Embryonic facial prominence (tissue), 1 donor: ENCODE measurements around the gene TRIM31.

Experiments
- DNase-seq: peaks from one replicate; pipeline ENCODE4 v3.0.0-alpha.2; 2016; ENCODE audit errors: extremely low spot score

TRIM31 gene

DNA sequence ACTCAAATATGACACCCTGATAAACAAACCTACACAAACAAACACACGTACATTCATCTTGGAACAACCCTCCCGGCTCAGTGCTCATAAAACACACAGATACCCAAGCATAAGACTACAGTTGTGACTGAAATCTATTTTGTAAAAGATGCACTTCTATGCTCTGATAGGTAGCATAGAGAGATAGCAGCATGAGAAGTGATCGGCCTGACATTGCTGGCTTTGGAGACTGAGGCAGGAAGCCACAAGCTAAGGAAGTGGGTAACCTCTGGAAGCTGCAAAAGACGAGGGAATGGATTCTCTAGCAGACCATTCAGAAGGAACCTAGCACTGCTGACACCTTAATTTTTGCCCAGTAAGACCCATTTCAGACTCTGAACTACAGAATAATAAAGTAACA is 35.7 kb downstream of the TRIM31 start:
- DNase-seq: no peak

GRCh38 chr6:30075790-30076732 is 36.8 kb downstream of the TRIM31 start:
- no peak for DNase-seq

DNA sequence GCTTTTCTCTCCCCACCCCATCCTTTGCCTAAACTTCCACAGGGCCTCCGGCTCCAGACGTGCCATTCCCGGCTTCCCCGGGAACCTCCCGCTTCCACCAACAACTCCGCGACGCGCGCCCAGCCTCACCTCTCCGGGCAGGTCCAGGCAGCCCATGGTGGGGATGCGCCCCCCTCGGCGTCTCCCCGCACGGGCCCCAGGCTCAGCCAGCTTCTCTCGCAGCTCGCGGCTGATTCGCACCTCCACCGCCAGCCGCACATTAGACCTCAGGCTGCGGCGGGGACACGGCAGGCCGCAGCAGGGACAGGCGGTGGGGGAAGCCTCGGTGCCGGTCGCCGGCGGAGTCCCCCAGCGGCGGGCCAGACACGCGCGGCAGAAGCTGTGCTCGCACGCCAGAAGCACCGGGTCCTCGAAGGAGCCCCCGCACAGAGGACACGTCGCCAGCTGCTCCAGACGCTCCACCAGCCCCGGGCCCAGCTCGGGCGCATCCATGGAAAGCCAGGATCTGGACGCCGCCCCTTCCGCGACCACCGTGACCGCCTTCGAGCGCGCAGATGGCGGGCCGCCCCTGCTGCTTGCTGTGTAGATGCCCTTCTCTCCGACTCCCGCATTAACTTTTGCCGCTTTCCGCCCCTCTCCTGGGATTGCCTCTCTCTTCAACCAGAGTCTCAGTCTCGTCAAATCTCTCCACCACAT is 37.6 kb downstream of the TRIM31 start, which contains the start of gene RNF39:
Gene RNF39 (minus strand): TSS at position 676 of the 696 bp plus-strand sequence. CDS start 184 bp downstream, at position 492.
- DNase-seq: no peak

GRCh38 chr6:30074331-30075093 is 38.4 kb downstream of the TRIM31 start:
- DNase-seq: no peak

GRCh38 chr6:30073489-30074235 is 39.2 kb downstream of the TRIM31 start:
- no peak for DNase-seq

DNA sequence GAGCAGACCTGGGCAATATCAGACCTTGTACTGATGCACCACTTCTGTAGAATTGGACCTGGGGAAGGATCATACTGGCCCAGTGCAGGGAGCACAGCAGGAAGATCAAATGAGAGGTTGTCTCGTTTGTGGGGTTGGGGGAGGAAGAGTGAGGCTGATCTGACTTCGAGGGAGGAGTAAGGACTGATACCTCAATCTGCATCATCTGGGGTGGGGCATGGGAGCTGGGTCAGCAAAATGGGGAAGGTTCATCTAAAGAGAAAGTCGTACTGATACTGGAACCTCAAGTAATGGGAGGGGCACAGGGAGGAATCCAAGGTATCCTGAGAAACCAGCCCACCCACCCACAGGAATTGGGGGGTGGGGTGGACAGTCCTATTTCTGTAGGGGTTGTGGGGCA is 41.0 kb downstream of the TRIM31 start:
- no peak for DNase-seq

- DNase-seq: no peak
These were observed 41.6 kb downstream of the TRIM31 start for GRCh38 chr6:30071081-30071818.

GRCh38 chr6:30067460-30068139 is 45.3 kb downstream of the TRIM31 start:
- DNase-seq: no peak

- peak; percentile 99 for DNase-seq
These were observed 46.1 kb downstream of the TRIM31 start, which contains the start of gene PPP1R11 for GRCh38 chr6:30066577-30067459. Gene PPP1R11 (plus strand): TSS chr6:30067198. CDS start chr6:30067411, 213 bp downstream.

DNA sequence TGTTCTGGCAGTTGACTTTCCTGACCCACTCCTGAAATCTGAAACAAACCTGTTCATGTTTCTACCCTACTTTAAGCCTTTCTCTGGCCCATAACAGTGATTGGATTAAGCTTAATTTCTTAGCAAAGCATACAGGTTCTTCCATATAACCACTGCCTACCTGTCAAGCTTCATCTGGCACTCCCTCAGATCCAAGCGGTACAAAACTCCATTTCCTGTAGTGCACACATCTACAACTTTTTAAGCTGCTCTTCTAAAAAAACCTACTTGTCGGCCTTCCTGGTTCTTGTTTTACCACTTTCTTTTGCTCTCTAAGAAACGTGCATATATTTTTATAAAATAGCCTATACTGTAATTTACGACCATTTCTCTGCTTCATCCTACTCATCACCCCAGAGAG is 46.8 kb downstream of the TRIM31 start:
- DNase-seq: no peak

GRCh38 chr6:30063315-30063714 is 49.6 kb downstream of the TRIM31 start:
- DNase-seq: no peak

DNA sequence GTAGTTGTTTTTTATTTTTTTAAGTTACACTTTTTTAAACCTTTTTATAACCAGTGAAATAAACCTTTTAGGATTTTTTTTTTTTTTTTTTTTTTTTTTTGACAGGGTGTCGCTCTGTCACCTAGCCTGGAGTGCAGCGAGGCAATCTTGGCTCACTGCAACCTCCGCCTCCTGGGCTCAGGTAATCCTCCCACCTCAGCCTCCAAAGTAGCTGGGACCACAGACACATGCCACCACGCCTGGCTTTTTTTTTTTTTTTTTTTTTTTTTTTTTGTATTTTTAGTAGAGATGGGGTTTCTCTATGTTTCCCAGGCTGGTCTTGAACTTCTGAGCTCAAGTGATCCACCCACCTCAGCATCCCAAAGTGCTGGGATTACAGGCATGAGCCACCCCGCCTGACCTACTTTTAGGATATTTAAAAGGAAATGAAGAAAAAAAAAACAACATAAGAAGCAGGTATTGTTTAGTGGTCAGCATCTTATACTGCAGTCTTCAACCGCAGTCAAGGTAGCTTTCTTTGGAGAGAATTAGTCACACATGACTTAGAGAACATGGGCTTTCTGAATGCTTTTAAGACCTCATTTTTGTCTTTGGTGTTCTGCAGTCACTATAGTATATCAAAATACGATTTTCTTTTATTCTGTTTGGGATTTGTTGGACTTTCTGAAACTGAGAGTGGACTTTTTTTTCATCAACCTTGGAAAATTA is 50.3 kb downstream of the TRIM31 start:
- DNase-seq: no peak

GRCh38 chr6:30061858-30062458 is 50.9 kb downstream of the TRIM31 start:
- no peak for DNase-seq

DNA sequence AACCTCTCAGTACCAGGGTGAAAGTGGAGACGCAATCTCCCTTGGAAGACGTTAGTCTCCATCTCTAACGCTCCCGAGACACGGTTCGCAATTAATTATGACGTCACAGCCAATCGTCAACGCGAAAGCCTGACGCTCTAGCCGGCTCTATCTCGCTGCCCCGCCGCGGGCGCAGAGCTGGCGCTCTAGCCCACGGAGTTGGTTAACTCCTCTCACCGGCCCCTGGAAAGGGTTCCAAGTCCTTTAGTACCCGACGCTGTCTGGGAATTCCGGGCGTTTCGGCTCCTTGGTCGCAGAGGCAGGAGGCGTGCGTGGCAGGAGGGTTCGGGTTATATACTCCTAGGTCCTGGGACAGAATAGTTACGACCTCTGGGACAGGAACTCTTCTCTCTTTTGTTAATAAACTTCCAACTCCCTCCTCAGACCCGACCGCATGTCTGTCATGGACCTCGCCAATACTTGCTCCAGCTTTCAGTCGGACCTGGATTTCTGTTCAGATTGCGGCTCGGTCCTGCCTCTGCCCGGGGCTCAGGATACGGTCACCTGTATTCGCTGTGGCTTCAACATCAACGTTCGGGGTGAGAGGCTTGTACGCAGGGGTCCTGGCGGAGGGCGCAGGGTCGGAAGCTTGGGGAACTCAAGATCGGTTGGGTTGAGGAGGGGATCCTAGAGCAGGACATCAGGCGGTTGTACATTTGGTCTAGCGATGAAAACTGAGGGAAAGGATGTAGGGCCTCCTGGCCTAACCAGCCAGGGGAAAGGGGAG is 51.6 kb downstream of the TRIM31 start, which contains the start of gene POLR1H:
Gene POLR1H (plus strand): TSS at position 174 of the 766 bp plus-strand sequence. CDS start 260 bp downstream, at position 434.
- peak; percentile 96 for DNase-seq

GRCh38 chr6:30060606-30061091 is 52.2 kb downstream of the TRIM31 start:
- DNase-seq: no peak

DNA sequence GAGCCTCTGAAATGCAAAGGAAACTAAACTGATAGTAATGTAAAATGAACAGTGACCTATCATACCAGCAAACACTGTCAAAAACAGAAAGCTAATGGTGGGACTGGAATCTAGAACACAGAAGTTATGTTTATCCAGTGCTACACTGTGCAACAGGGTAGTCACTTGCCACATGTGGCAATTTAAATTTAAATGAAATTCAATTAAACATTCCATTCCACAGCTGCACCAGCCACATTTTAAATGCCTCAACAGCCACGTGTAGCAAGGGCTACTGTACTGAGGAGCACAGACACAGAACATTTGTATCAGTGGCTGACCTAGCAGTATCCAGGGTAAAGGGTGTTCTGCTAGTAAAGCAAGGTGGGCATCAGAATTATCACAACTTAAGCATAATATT is 57.4 kb downstream of the TRIM31 start:
- DNase-seq: no peak

DNA sequence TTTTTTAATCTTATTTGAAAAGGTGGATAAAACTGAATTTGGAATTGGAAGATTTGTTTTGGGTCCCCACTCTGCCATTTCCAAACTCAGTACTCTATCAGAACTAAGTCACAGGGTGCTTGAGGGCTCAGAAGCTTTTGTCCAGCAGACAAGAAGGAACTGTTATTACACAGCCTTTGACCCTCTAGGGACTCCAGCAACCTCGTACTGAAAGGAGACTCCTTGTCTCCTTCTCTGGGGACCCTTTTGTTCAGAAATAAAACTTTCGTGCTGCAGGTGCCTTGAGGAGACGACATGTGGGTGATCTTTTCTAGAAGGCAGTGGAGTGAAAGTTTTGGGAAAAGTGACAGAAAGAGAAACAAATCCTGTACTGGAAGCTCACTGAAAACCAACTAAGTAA is 59.2 kb downstream of the TRIM31 start:
- no peak for DNase-seq
